Transverse colon (tissue), 3 donors: ENCODE data around the gene VEGFC.

Experiments used
- EP300 ChIP-seq: sonication (generic); formaldehyde crosslinking; IDR thresholded peaks from one replicate; pipeline ENCODE4 v1.6.1; 2017; ENCODE audit warnings: antibody characterized with exemption, low read depth
- TF ChIP-seq, protein P1 (sequence below), 5 experiments: fragments of 200-600 bp in 3 of 5; fragments of 450-650 bp in 2 of 5; sonication (generic) in 3 of 5; IDR thresholded peaks; 1 replicate in 2 of 5; 2 replicates in 3 of 5; pipeline ENCODE4 v1.5.1; 2016 to 2017; ENCODE audit warnings: antibody characterized with exemption in 5 of 5, inconsistent platforms in 3 of 5, mild to moderate bottlenecking in 2 of 5, moderate library complexity in 1 of 5

DNA sequence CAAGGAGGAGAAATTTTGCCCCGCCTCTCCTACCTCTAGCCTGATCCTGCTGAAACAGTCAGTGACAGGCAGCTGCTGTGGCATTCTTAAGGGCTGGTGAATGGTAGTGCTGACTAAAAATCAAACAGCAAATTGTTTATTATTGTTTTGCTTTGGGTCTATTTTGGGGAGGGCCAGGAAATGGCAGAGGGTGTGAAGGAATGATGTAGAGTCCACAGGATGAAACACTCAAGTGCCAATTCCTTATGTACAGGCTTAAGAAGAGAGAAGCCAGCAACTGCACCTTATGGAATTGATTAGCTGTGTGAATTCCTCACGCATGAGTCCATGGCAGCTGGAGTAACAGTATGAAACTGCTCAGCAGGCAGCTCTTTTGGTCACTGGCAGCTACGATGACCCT is 39.7 kb downstream of the VEGFC start:
- TF ChIP-seq EP300, result no peak
- TF ChIP-seq, protein P1, sequence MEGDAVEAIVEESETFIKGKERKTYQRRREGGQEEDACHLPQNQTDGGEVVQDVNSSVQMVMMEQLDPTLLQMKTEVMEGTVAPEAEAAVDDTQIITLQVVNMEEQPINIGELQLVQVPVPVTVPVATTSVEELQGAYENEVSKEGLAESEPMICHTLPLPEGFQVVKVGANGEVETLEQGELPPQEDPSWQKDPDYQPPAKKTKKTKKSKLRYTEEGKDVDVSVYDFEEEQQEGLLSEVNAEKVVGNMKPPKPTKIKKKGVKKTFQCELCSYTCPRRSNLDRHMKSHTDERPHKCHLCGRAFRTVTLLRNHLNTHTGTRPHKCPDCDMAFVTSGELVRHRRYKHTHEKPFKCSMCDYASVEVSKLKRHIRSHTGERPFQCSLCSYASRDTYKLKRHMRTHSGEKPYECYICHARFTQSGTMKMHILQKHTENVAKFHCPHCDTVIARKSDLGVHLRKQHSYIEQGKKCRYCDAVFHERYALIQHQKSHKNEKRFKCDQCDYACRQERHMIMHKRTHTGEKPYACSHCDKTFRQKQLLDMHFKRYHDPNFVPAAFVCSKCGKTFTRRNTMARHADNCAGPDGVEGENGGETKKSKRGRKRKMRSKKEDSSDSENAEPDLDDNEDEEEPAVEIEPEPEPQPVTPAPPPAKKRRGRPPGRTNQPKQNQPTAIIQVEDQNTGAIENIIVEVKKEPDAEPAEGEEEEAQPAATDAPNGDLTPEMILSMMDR (IDR thresholded peaks at IDR 0.05), result no peak
